Ovary (tissue), 3 donors: ENCODE results near the gene MEAK7.

Experiments
- EP300 ChIP-seq: sonication (generic); formaldehyde crosslinking; IDR thresholded peaks from one replicate; pipeline ENCODE4 v1.6.1; 2017; ENCODE audit warnings: antibody characterized with exemption
- TF ChIP-seq, protein P1 (sequence below), 3 donors: fragments of 450-650 bp in 2 of 3; fragments of 200-600 bp in 1 of 3; IDR thresholded peaks; one replicate each; pipeline versions ENCODE4 v1.5.1 to v1.8.0; 2016 to 2022; ENCODE audit warnings: antibody characterized with exemption in 3 of 3, mild to moderate bottlenecking in 1 of 3
- donor health status: DM: no; HTN: no; CAD: no.

DNA sequence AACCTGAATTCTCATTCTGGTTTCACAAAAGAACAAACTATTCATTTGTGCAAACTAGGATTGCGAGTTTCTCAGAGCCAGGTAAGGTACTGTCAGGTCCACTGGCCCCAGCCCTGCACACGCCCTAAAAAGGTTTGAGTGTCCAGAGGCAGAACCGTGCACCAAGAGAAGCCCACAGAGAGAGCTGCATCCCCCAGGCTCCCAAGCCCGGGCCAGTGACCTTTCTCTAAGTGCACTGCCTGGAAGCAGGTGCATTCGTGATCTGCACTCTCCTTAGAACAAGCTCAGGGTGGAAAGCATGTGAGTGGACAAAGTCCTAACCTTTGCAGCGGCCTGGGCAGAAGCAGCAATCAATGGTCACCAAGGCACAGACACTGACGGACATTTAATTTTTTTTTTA lies 26.8 kb downstream of the MEAK7 start:
- TF ChIP-seq, protein P1, sequence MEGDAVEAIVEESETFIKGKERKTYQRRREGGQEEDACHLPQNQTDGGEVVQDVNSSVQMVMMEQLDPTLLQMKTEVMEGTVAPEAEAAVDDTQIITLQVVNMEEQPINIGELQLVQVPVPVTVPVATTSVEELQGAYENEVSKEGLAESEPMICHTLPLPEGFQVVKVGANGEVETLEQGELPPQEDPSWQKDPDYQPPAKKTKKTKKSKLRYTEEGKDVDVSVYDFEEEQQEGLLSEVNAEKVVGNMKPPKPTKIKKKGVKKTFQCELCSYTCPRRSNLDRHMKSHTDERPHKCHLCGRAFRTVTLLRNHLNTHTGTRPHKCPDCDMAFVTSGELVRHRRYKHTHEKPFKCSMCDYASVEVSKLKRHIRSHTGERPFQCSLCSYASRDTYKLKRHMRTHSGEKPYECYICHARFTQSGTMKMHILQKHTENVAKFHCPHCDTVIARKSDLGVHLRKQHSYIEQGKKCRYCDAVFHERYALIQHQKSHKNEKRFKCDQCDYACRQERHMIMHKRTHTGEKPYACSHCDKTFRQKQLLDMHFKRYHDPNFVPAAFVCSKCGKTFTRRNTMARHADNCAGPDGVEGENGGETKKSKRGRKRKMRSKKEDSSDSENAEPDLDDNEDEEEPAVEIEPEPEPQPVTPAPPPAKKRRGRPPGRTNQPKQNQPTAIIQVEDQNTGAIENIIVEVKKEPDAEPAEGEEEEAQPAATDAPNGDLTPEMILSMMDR (IDR thresholded peaks at IDR 0.05) = no peak
- TF ChIP-seq EP300 = no peak
